NCI-H1417 (cell line): ENCODE results near the gene ABL2.

Experiments
- DNase-seq, 3 experiments: peaks; one replicate each; lab custom pipeline; 2025; lab: John Stamatoyannopoulos, UW

ABL2 gene

GRCh38 chr1:179092896-179093461 lies 136.5 kb downstream of the ABL2 start:
- no peak for DNase-seq

- no peak for DNase-seq
Measured at GRCh38 chr1:179091691-179092165, 137.7 kb downstream of the ABL2 start.

GRCh38 chr1:179090923-179091322 lies 138.6 kb downstream of the ABL2 start:
- DNase-seq, result no peak

GRCh38 chr1:179090522-179090921 lies 139.0 kb downstream of the ABL2 start:
- DNase-seq, result no peak

- no peak for DNase-seq
Measured at GRCh38 chr1:179089827-179090482, 139.5 kb downstream of the ABL2 start.

GRCh38 chr1:179087665-179088064 lies 141.8 kb downstream of the ABL2 start:
- DNase-seq, result peak; percentile 20 to 36 (median 24)

- DNase-seq, result no peak
Measured at GRCh38 chr1:179083533-179083932, 145.9 kb downstream of the ABL2 start.

- peak in 1 of 3 experiments; percentile 40 for DNase-seq
Measured at GRCh38 chr1:179082999-179083335, 146.5 kb downstream of the ABL2 start.

- peak in 2 of 3 experiments; percentile 39 to 58 for DNase-seq
Measured at GRCh38 chr1:179082333-179082998, 147.0 kb downstream of the ABL2 start.

GRCh38 chr1:179081687-179082332 lies 147.7 kb downstream of the ABL2 start, which contains the start of gene TOR3A:
Gene TOR3A (plus strand): TSS chr1:179082070. CDS start chr1:179082129, 59 bp downstream.
- DNase-seq, result peak; percentile 87 to 96 (median 87)

GRCh38 chr1:179080866-179081686 lies 148.4 kb downstream of the ABL2 start:
- DNase-seq, result peak in 2 of 3 experiments; percentile 50 to 53

- DNase-seq, result peak; percentile 37 to 87 (median 81)
Measured at GRCh38 chr1:179079113-179079761, 150.2 kb downstream of the ABL2 start.

GRCh38 chr1:179077396-179077795 lies 152.1 kb downstream of the ABL2 start:
- no peak for DNase-seq

- peak in 1 of 3 experiments; percentile 34 for DNase-seq
Measured at GRCh38 chr1:179066471-179066870, 163.0 kb downstream of the ABL2 start.

- no peak for DNase-seq
Measured at GRCh38 chr1:179061360-179062282, 167.9 kb downstream of the ABL2 start.

GRCh38 chr1:179058487-179059483 lies 170.7 kb downstream of the ABL2 start:
- DNase-seq, result no peak

- DNase-seq, result no peak
Measured at GRCh38 chr1:179055937-179056336, 173.5 kb downstream of the ABL2 start.

GRCh38 chr1:179053486-179053885 lies 176.0 kb downstream of the ABL2 start:
- no peak for DNase-seq

- no peak for DNase-seq
Measured at GRCh38 chr1:179052776-179053175, 176.7 kb downstream of the ABL2 start.
